Measurements from ENCODE around the gene ASGR2.

Gene ASGR2

DNA sequence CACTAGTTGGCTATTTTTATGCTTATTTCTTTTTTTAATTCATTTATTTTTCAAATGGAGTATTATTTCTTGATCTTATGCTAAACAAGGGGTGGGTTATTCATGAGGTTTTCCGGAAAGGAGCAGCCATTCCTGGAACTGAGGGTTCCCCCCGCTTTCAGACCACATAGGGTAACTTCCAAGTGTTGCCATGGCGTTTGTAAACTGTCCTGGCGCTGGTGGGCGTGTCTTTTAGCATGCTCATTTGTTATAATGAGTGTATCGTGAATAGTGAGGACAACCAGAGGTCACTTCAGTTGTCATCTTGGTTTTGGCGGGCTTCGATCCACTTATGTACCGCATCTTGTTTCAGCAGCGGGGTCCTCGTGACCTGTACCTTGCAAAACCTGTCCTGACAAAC lies 29.6 kb upstream of the ASGR2 start:
- ChIA-PET POLR2A (no interaction called here), CTCF (interaction anchor here (0.6 kb wide), 2 partner anchors 26 to 122 kb away, joined by 3 to 4 read pairs; no protein-coding TSS in a partner anchor)
- TF ChIP-seq LEF1 (IDR thresholded peaks at IDR 0.05; ENCODE audit: borderline replicate concordance) (no peak), SUZ12 (IDR thresholded peaks at IDR 0.05) (no peak), TARDBP (IDR thresholded peaks at IDR 0.05) (no peak), ZNF384 (IDR thresholded peaks at IDR 0.05) (no peak), ARNT (IDR thresholded peaks at IDR 0.05) (no peak), SP1 (IDR thresholded peaks at IDR 0.05) (no peak), L3MBTL2 (conservative IDR thresholded peaks at IDR 0.05) (no peak), FOXK2 (IDR thresholded peaks at IDR 0.05) (no peak), BHLHE40 (IDR thresholded peaks at IDR 0.05; ENCODE audit: borderline replicate concordance) (no peak), FOXM1 (IDR thresholded peaks at IDR 0.05; ENCODE audit: borderline replicate concordance) (no peak), HDGF (IDR thresholded peaks at IDR 0.05; ENCODE audit: borderline replicate concordance) (no peak)
- TF ChIP-seq, protein P1, sequence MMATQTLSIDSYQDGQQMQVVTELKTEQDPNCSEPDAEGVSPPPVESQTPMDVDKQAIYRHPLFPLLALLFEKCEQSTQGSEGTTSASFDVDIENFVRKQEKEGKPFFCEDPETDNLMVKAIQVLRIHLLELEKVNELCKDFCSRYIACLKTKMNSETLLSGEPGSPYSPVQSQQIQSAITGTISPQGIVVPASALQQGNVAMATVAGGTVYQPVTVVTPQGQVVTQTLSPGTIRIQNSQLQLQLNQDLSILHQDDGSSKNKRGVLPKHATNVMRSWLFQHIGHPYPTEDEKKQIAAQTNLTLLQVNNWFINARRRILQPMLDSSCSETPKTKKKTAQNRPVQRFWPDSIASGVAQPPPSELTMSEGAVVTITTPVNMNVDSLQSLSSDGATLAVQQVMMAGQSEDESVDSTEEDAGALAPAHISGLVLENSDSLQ (IDR thresholded peaks at IDR 0.05): no peak
- no peak for DNase-seq (ENCODE audit: extremely low spot score)

DNA sequence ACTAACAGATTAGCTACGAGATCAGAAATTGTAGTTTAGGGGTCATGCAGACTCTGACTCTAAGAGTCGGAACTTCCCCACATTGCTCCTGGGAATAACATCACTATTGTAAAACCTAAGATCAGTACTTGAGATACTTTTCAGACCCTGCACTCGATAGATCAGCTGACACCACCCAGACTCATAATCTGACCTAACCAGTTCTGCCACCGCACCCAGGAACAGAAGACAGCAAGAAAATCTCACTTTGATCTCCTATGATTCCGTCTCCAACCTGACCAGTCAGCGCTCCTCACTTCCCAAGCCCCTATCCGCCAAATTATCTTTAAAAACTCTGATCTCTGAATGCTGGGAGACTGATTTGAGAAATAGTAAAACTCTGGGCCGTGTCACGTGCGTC lies 27.2 kb upstream of the ASGR2 start:
- CTCF ChIA-PET: interaction anchor here (0.6 to 3.0 kb wide), 4 partner anchors 14 to 96 kb away, joined by 3 to 16 read pairs (median 4); no protein-coding TSS in a partner anchor
- TF ChIP-seq HDGF (IDR thresholded peaks at IDR 0.05; ENCODE audit: borderline replicate concordance): no peak
- no peak for TF ChIP-seq FOXM1 (IDR thresholded peaks at IDR 0.05; ENCODE audit: borderline replicate concordance)
- no peak for TF ChIP-seq ARNT (IDR thresholded peaks at IDR 0.05)
- TF ChIP-seq CTBP1 (IDR thresholded peaks at IDR 0.05; ENCODE audit: borderline replicate concordance): no peak
- TF ChIP-seq TARDBP (IDR thresholded peaks at IDR 0.05): no peak
- no peak for DNase-seq (ENCODE audit: extremely low spot score)
- POLR2A ChIA-PET: interaction anchor here (1.2 kb wide), 1 partner anchor 36 kb away, joined by 4 read pairs; no protein-coding TSS in a partner anchor

DNA sequence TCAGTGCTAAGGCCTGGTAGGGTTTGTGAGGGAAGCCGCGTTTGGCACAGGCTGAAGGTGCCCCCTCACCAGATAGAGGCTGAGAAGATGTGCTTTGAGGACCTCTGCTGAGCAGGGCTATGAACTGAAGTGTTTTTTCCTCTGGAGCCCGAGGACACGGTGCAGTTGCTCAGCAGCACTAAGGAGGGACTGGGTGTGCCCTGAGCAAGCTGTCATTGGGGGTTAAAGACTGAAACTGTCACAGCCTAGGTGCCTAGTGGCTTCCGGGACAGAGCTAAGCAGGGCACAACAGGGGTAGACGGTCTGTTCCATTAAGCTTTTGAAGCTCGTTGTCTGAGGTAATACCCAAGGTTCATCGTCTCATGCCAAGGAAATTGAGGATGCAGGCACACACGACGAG lies 24.8 kb upstream of the ASGR2 start:
- no peak for DNase-seq (ENCODE audit: extremely low spot score)
- ChIA-PET CTCF (interaction anchor here (0.9 to 3.0 kb wide), 2 partner anchors 87 to 94 kb away, joined by 3 to 16 read pairs; no protein-coding TSS in a partner anchor), POLR2A (interaction anchor here (0.5 to 1.0 kb wide), 2 partner anchors 48 to 93 kb away, joined by 3 read pairs; no protein-coding TSS in a partner anchor)
- TF ChIP-seq FOXA1 (IDR thresholded peaks at IDR 0.05) (no peak), BHLHE40 (IDR thresholded peaks at IDR 0.05; ENCODE audit: borderline replicate concordance) (no peak), ZNF384 (IDR thresholded peaks at IDR 0.05) (no peak), L3MBTL2 (conservative IDR thresholded peaks at IDR 0.05) (no peak), TARDBP (IDR thresholded peaks at IDR 0.05) (no peak), ARNT (IDR thresholded peaks at IDR 0.05) (no peak), ELF4 (IDR thresholded peaks at IDR 0.05) (no peak), NFRKB (IDR thresholded peaks at IDR 0.05) (no peak), HDGF (IDR thresholded peaks at IDR 0.05; ENCODE audit: borderline replicate concordance) (no peak), SUZ12 (IDR thresholded peaks at IDR 0.05) (no peak), SP1 (IDR thresholded peaks at IDR 0.05) (no peak), CTBP1 (IDR thresholded peaks at IDR 0.05; ENCODE audit: borderline replicate concordance) (no peak), FOXM1 (IDR thresholded peaks at IDR 0.05; ENCODE audit: borderline replicate concordance) (no peak)

DNA sequence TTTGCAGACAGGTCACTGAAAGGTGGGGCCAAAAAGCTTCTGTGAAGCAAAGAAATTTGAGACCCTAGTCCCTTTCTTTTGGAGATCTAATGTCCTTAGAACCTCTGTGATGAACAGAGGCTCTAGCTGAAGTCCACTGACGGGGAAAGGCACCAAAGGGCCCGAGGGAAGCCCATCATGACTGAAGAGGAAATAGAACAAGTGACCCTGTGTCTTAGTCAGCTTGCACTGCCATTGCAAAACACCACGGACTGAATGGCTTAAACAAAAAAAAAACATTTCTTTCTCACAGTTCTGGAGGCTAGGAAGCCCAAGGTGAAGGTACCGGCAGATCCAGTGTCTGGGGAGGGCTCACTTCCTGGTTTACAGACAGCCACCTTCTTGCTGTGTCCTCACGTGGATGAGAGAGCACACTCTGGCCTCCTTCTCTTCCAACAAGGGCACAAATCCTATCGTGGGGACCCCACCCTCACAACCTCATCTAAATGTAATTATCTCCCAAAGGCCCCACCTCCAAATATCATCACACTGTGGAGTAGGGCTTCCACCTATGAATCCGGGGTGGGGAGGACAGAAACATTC lies 24.3 kb upstream of the ASGR2 start:
- CTCF ChIA-PET: interaction anchor here (3.0 kb wide), 1 partner anchor 93 kb away, joined by 16 read pairs; no protein-coding TSS in a partner anchor
- no peak for TF ChIP-seq FOXK2 (IDR thresholded peaks at IDR 0.05)
- TF ChIP-seq SP1 (IDR thresholded peaks at IDR 0.05): no peak
- TF ChIP-seq SUZ12 (IDR thresholded peaks at IDR 0.05): no peak
- no peak for TF ChIP-seq FOXA1 (IDR thresholded peaks at IDR 0.05)
- TF ChIP-seq ARNT (IDR thresholded peaks at IDR 0.05): no peak
- TF ChIP-seq FOXM1 (IDR thresholded peaks at IDR 0.05; ENCODE audit: borderline replicate concordance): no peak
- no peak for TF ChIP-seq L3MBTL2 (conservative IDR thresholded peaks at IDR 0.05)
- TF ChIP-seq, protein P1 (IDR thresholded peaks at IDR 0.05): no peak
- POLR2A ChIA-PET: interaction anchor here (1.0 kb wide), 1 partner anchor 93 kb away, joined by 3 read pairs; no protein-coding TSS in a partner anchor
- DNase-seq (ENCODE audit: extremely low spot score): no peak

DNA sequence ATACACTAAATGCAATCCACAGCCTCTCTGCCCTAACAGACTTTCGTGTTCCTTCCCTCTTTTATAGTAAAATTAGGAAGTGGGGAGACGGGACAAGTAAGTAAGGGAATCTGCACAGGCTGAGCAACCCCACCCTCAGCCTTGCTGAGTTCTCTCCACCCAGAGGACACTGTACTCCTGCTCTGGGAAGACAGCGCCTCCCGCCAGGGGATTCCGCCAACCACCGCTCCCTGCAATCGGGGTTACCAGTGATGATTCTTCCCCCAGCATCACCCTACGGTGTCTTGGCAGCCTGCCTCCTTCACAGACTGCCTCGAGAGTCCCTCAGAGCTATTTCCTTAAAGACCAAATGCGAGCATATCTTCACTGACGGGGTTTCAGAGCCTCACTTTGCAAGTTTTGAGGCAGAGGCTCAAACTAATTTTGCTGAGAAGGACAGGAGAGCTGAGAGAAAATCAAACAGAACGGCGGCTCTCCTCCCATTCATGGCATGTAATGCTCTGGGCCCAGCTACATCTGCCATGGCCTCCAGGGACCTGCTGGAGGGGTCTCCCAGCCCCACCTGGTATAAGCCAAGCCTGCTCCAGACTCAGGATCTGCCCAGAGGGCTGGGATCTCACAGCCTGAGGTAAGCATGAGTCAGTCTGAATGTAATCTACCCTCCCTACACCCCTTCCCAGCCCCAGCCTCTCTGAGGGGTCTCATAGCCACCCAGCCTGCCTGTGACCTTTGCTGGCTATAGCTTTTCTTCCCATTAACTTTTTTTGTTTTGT lies 22.7 kb upstream of the ASGR2 start:
- ChIA-PET POLR2A (interaction anchor here (0.9 to 1.6 kb wide), 3 partner anchors 40 to 91 kb away, joined by 3 to 4 read pairs (median 4); no protein-coding TSS in a partner anchor), CTCF (interaction anchor here (0.5 to 1.9 kb wide), 5 partner anchors 9 to 92 kb away, joined by 3 to 16 read pairs (median 3); no protein-coding TSS in a partner anchor)
- TF ChIP-seq FOXM1 (IDR thresholded peaks at IDR 0.05; ENCODE audit: borderline replicate concordance) (no peak), SP1 (IDR thresholded peaks at IDR 0.05) (no peak), NFRKB (IDR thresholded peaks at IDR 0.05) (no peak), FOXK2 (IDR thresholded peaks at IDR 0.05) (no peak), SUZ12 (IDR thresholded peaks at IDR 0.05) (no peak), CTBP1 (IDR thresholded peaks at IDR 0.05; ENCODE audit: borderline replicate concordance) (no peak), LEF1 (IDR thresholded peaks at IDR 0.05; ENCODE audit: borderline replicate concordance) (no peak), TARDBP (IDR thresholded peaks at IDR 0.05) (no peak), HDGF (IDR thresholded peaks at IDR 0.05; ENCODE audit: borderline replicate concordance) (no peak), FOXA1 (IDR thresholded peaks at IDR 0.05) (no peak), ARNT (IDR thresholded peaks at IDR 0.05) (no peak), L3MBTL2 (conservative IDR thresholded peaks at IDR 0.05) (no peak), BHLHE40 (IDR thresholded peaks at IDR 0.05; ENCODE audit: borderline replicate concordance) (no peak)
- TF ChIP-seq, protein P1 (IDR thresholded peaks at IDR 0.05): no peak
- DNase-seq (ENCODE audit: extremely low spot score): no peak
